Osteoblast (primary cell): ENCODE results near the gene COL6A1. TPM values are rescaled to one million over a fixed set of nuclear protein-coding genes. Genes with fewer than 3 reads are reported as not detected.

ENCODE experiments used
- DNase-seq: peaks from one replicate; pipeline ENCODE4 v3.0.0; 2011; ENCODE audit warnings: low spot score, mixed read lengths; ENCODE audit not compliant: insufficient read length; ENCODE audit errors: missing footprints
- H2AFZ ChIP-seq: 2 replicates; pipeline ENCODE4 v1.6.0; 2011; ENCODE audit warnings: mild to moderate bottlenecking, low read length
- H3K27ac ChIP-seq: 2 replicates; pipeline ENCODE4 v1.5.1; 2011; ENCODE audit warnings: mild to moderate bottlenecking, low read depth, low read length, moderate library complexity
- H3K27me3 ChIP-seq: 2 replicates; pipeline ENCODE4 v1.6.0; 2012; ENCODE audit warnings: mild to moderate bottlenecking, control low read depth, inconsistent platforms, low read length, moderate library complexity; ENCODE audit not compliant: insufficient read depth
- H3K36me3 ChIP-seq: 2 replicates; pipeline ENCODE4 v1.5.1; 2011; ENCODE audit warnings: mild to moderate bottlenecking, low read length, control low read depth, moderate library complexity; ENCODE audit not compliant: insufficient read depth
- H3K4me1 ChIP-seq: 2 replicates; pipeline ENCODE4 v1.5.1; 2011; ENCODE audit warnings: mild to moderate bottlenecking, low read length, control low read depth, moderate library complexity; ENCODE audit not compliant: insufficient read depth
- H3K4me2 ChIP-seq: 2 replicates; pipeline ENCODE4 v1.6.0; 2011; ENCODE audit warnings: mild to moderate bottlenecking, low read length; ENCODE audit not compliant: insufficient read depth
- H3K4me3 ChIP-seq: fragments of 200-600 bp; sonication (generic); 3 replicates; pipeline ENCODE4 v1.5.1; 2012; ENCODE audit warnings: mild to moderate bottlenecking, low read length, inconsistent platforms; ENCODE audit not compliant: insufficient read depth
- H3K79me2 ChIP-seq: 2 replicates; pipeline ENCODE4 v1.6.0; 2012; ENCODE audit warnings: mild to moderate bottlenecking, low read length, control low read depth, inconsistent platforms; ENCODE audit not compliant: insufficient read depth
- H3K9me3 ChIP-seq: 2 replicates; pipeline ENCODE4 v1.5.1; 2011; ENCODE audit warnings: low read depth, low read length, control low read depth
- H4K20me1 ChIP-seq: 2 replicates; pipeline ENCODE4 v1.6.0; 2012; ENCODE audit warnings: mild to moderate bottlenecking, low read length, control low read depth; ENCODE audit not compliant: insufficient read depth
- total RNA-seq: library from RNA; depleted of rRNA; stranded (reverse); fragments of >200 nt; gene quantifications from 2 replicates; pipeline ENCODE4 v1.2.3, GENCODE V29; 2012
- TF ChIP-seq, protein P1 (sequence below): IDR thresholded peaks from 2 replicates; pipeline ENCODE4 v1.5.1; 2011; ENCODE audit warnings: mild to moderate bottlenecking, low read depth, low read length, moderate library complexity; ENCODE audit errors: extremely low read depth

Gene COL6A1
- total RNA-seq, 1 donor, result 1,612 TPM

DNA sequence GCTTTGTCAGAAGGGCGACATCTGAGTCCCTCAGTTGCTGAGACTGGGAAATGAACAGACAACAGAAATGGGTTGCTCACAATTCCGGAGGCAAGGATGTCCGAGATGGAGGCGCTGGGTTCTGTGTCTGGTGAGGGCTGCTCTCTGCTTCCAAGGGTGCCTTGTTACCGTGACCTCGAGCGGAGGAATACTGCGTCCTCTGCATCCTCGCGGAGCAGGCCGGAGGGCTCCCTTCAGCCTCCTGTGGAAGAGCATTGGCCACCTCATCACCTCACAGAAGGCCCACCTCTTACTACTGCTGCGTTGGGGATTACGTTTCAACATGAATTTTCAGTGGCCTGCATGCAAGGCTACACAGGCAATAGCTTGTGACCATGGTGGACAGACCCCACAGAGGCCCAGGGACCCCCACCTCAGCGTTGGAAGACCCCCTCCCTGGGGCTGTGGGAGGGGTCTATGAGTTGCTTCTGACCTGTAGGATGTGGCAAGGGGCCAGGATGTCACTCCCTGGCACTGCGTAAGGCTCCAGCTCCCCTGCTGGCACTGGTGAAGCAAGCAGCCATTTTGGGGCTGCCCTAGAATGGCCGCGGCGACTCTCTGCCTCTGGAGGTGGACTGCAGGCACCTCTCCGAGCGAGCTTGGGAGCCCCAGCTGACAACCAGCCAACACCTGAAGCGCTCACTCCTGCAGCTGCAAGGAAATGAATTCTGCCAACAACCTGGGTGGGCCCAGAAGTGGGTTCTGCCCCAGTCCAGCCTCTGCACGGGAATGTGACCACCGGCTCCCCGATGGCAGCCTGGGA lies 36.3 kb upstream of the COL6A1 start:
- no peaks in the 10 kb centered on the region for H3K9me3 ChIP-seq
- no peak overlapping the region for H2AFZ ChIP-seq
- no peak overlapping the region for H3K4me3 ChIP-seq
- no peaks in the 10 kb centered on the region for H4K20me1 ChIP-seq
- peaks cover under 1% of the 10 kb centered on the region for H3K4me1 ChIP-seq
- no peaks in the 10 kb centered on the region for H3K36me3 ChIP-seq
- no peak overlapping the region for H3K27ac ChIP-seq
- peak; percentile 62 for DNase-seq
- H3K79me2 ChIP-seq, result no peaks in the 10 kb centered on the region
- H3K4me2 ChIP-seq, result no peak overlapping the region
- TF ChIP-seq, protein P1, sequence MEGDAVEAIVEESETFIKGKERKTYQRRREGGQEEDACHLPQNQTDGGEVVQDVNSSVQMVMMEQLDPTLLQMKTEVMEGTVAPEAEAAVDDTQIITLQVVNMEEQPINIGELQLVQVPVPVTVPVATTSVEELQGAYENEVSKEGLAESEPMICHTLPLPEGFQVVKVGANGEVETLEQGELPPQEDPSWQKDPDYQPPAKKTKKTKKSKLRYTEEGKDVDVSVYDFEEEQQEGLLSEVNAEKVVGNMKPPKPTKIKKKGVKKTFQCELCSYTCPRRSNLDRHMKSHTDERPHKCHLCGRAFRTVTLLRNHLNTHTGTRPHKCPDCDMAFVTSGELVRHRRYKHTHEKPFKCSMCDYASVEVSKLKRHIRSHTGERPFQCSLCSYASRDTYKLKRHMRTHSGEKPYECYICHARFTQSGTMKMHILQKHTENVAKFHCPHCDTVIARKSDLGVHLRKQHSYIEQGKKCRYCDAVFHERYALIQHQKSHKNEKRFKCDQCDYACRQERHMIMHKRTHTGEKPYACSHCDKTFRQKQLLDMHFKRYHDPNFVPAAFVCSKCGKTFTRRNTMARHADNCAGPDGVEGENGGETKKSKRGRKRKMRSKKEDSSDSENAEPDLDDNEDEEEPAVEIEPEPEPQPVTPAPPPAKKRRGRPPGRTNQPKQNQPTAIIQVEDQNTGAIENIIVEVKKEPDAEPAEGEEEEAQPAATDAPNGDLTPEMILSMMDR, result no peak
- peaks cover 14% of the 10 kb centered on the region for H3K27me3 ChIP-seq

DNA sequence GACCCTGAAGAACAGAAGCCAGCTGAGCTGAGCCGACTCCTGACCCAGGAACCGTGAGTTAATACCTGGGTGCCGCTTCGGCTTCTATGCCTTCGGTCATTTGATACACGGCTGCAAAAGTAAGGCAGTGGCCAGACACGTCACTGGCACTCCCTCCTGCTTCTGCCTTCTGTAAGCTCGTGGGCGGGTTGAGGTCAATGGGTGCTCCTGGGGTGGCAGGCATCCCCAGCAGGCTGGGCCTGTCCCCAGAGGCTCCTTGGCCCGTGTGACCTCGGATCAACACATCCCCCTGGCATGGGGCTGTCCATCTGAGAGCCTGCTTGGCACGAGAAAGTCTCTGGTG lies 35.7 kb upstream of the COL6A1 start:
- H3K9me3 ChIP-seq, result no peaks in the 10 kb centered on the region
- H3K4me3 ChIP-seq, result no peak overlapping the region
- TF ChIP-seq, protein P1, result no peak
- H3K27ac ChIP-seq, result no peak overlapping the region
- H3K27me3 ChIP-seq, result peaks cover 14% of the 10 kb centered on the region
- DNase-seq, result peak; percentile 37
- H3K36me3 ChIP-seq, result no peaks in the 10 kb centered on the region
- H4K20me1 ChIP-seq, result no peaks in the 10 kb centered on the region
- no peaks in the 10 kb centered on the region for H3K79me2 ChIP-seq
- peaks cover 6% of the 10 kb centered on the region for H3K4me1 ChIP-seq
- no peak overlapping the region for H3K4me2 ChIP-seq
- no peak overlapping the region for H2AFZ ChIP-seq

DNA sequence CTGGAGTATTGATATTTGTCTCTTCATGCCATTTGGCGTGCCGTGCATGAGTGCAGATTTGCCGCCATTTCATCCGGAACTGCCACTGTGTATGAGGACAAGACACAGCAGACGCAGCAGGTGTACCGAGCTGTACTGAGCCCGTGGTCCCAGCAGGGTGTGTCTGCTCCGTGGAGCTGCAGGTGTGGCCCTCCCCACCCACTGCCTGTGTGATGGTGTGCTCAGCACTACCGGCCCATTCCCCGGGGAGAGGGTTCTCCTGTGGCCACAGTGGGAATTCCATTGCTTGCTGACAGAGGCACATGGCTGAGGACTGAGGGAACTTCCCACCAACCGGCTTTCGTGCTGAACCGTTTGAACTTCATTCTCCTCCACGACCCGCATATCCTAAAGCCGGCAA lies 34.3 kb upstream of the COL6A1 start:
- H3K79me2 ChIP-seq, result no peaks in the 10 kb centered on the region
- no peak overlapping the region for H3K4me3 ChIP-seq
- DNase-seq, result no peak
- TF ChIP-seq, protein P1, result no peak
- H2AFZ ChIP-seq, result no peak overlapping the region
- peaks cover 14% of the 10 kb centered on the region for H3K27me3 ChIP-seq
- no peaks in the 10 kb centered on the region for H3K36me3 ChIP-seq
- no peak overlapping the region for H3K4me2 ChIP-seq
- peaks cover 7% of the 10 kb centered on the region for H3K4me1 ChIP-seq
- no peaks in the 10 kb centered on the region for H3K9me3 ChIP-seq
- H4K20me1 ChIP-seq, result no peaks in the 10 kb centered on the region
- no peak overlapping the region for H3K27ac ChIP-seq

DNA sequence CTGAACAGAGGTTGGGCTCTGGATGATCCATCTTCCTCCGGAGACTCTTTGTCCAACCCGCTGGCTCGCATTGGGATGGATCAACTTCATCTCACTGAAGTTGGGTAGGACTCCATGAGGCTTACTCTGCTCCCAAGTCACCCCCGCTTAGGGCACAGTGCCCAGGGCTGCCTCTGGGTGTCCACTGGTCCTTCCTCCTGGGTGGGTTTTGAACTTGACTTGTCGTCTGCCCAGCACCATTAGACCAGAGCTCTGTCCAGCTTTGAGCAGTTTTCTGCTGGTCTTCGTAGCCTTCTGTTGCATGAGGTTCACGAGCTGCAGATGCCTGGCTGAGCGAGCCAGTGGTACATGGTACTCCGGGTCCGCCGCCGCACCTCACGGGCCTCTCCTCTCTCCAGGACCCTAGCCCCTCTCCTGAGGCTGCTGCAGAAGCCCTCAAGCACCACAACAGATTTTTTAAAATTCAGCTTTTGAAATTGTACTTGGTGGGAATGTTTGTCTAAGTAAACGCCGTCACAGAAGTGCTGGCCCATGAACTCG lies 33.8 kb upstream of the COL6A1 start:
- H3K36me3 ChIP-seq, result no peaks in the 10 kb centered on the region
- TF ChIP-seq, protein P1, result no peak

More for the DNA sequence above, 33.8 kb upstream of the COL6A1 start:
- peak; percentile 71 for DNase-seq
- Histone ChIP-seq H2AFZ (no peak overlapping the region), H3K79me2 (no peaks in the 10 kb centered on the region), H3K4me1 (peaks cover 7% of the 10 kb centered on the region), H3K9me3 (no peaks in the 10 kb centered on the region), H4K20me1 (no peaks in the 10 kb centered on the region), H3K4me3 (no peak overlapping the region), H3K4me2 (no peak overlapping the region), H3K27ac (no peak overlapping the region), H3K27me3 (peaks cover 14% of the 10 kb centered on the region)
